B cell (primary cell): ENCODE results near the gene MFSD12. TPM values are rescaled to one million over a fixed set of nuclear protein-coding genes. Genes with fewer than 3 reads are reported as not detected.

Source experiments
- ATAC-seq: fragments of 200-7000 bp; cut with Tn5 transposase; one replicate; pipeline ENCODE4 v1.10.0; 2021; ENCODE audit warnings: low read depth, mild to moderate bottlenecking, moderate number of reproducible peaks, moderate library complexity
- CTCF ChIA-PET: fragments of 350-600 bp; sonication (Branson Sonifier 250); formaldehyde crosslinking; loops from one replicate; lab custom pipeline; 2021; ENCODE audit warnings: antibody characterized with exemption, inconsistent platforms; lab: Charles Lee
- POLR2A ChIA-PET: fragments of 350-600 bp; sonication (Branson Sonifier 250); formaldehyde crosslinking; loops from one replicate; lab custom pipeline; 2021; ENCODE audit warnings: antibody characterized with exemption; lab: Charles Lee
- DNase-seq: peaks from one replicate; pipeline ENCODE4 v3.0.0; 2013
- H2AFZ ChIP-seq: 2 replicates; pipeline ENCODE4 v1.6.1; 2012; ENCODE audit warnings: mild to moderate bottlenecking, low read depth, low read length; ENCODE audit not compliant: insufficient read depth, poor library complexity, severe bottlenecking
- H3K27ac ChIP-seq, 2 donors: 1 replicate in 1 of 2; 2 replicates in 1 of 2; pipeline ENCODE4 v1.5.1; 2012 to 2013; ENCODE audit warnings: low read length in 2 of 2, mild to moderate bottlenecking in 2 of 2, moderate library complexity in 1 of 2
- H3K27me3 ChIP-seq, 4 experiments: fragments of 200-600 bp in 1 of 4; sonication (generic) in 1 of 4; replicated peaks in 1 of 4; 1 replicate in 2 of 4; 2 replicates in 2 of 4; pipeline versions ENCODE4 v1.6.1 to v1.7.0; 2013 to 2016; ENCODE audit warnings: low read length in 3 of 4, mild to moderate bottlenecking in 2 of 4, mixed read lengths in 1 of 4, moderate library complexity in 1 of 4; ENCODE audit not compliant: insufficient read depth in 4 of 4, control insufficient read depth in 3 of 4; ENCODE audit errors: control extremely low read depth in 1 of 4
- H3K36me3 ChIP-seq, 2 experiments: replicated peaks in 1 of 2; 1 replicate in 1 of 2; 2 replicates in 1 of 2; pipeline versions ENCODE4 v1.6.1 to v1.7.1; 2013; ENCODE audit warnings: low read length in 1 of 2; ENCODE audit not compliant: insufficient read depth in 2 of 2, control insufficient read depth in 1 of 2; ENCODE audit errors: control extremely low read depth in 1 of 2, extremely low read depth in 1 of 2
- H3K4me1 ChIP-seq, 2 donors: fragments of 200-600 bp in 1 of 2; sonication (generic) in 1 of 2; 1 replicate in 1 of 2; 2 replicates in 1 of 2; pipeline versions ENCODE4 v1.5.1 to v1.6.1; 2013 to 2017; ENCODE audit warnings: low read length in 2 of 2; ENCODE audit not compliant: control insufficient read depth in 2 of 2, insufficient read depth in 2 of 2
- H3K4me2 ChIP-seq: replicated peaks from 2 replicates; pipeline ENCODE3; 2012; ENCODE audit warnings: mild to moderate bottlenecking, low read depth, low read length; ENCODE audit not compliant: poor library complexity, severe bottlenecking
- H3K4me3 ChIP-seq, 5 experiments: fragments of 200-600 bp in 1 of 5; sonication (generic) in 1 of 5; 1 replicate in 3 of 5; 2 replicates in 2 of 5; pipeline versions ENCODE4 v1.5.1 to v1.7.0; 2011 to 2016; ENCODE audit warnings: low read length in 4 of 5, mild to moderate bottlenecking in 4 of 5, low read depth in 2 of 5, control low read depth in 1 of 5, moderate library complexity in 1 of 5; ENCODE audit not compliant: insufficient read depth in 1 of 5; ENCODE audit errors: control extremely low read depth in 1 of 5, extremely low read depth in 1 of 5
- H3K79me2 ChIP-seq: fragments of 200-600 bp; sonication (generic); one replicate; pipeline ENCODE4 v1.6.0; 2016; ENCODE audit warnings: low read length; ENCODE audit not compliant: control insufficient read depth, insufficient read depth
- H3K9ac ChIP-seq: fragments of 200-600 bp; sonication (generic); 2 replicates; pipeline ENCODE4 v1.6.1; 2017; ENCODE audit warnings: mild to moderate bottlenecking, low read length, moderate library complexity
- H3K9me3 ChIP-seq, 3 donors: one replicate each; pipeline versions ENCODE4 v1.6.1 to v1.7.1; 2013; ENCODE audit warnings: low read length in 2 of 3; ENCODE audit not compliant: control insufficient read depth in 2 of 3, insufficient read depth in 1 of 3; ENCODE audit errors: control extremely low read depth in 1 of 3
- H4K20me1 ChIP-seq: 2 replicates; pipeline ENCODE4 v1.6.0; 2012; ENCODE audit warnings: mild to moderate bottlenecking, low read length; ENCODE audit not compliant: insufficient read depth, control insufficient read depth, poor library complexity, severe bottlenecking
- H3K27ac Mint-ChIP-seq: one replicate; pipeline ENCODE4 v1.8.0; 2021; ENCODE audit warnings: mixed read lengths
- H3K27me3 Mint-ChIP-seq: one replicate; pipeline ENCODE4 v1.8.0; 2021; ENCODE audit warnings: mixed read lengths
- H3K4me1 Mint-ChIP-seq: one replicate; pipeline ENCODE4 v1.8.0; 2021; ENCODE audit warnings: mixed read lengths
- H3K4me3 Mint-ChIP-seq: one replicate; pipeline ENCODE4 v1.8.0; 2021; ENCODE audit warnings: mixed read lengths
- H3K9me3 Mint-ChIP-seq: one replicate; pipeline ENCODE4 v1.8.0; 2022; ENCODE audit warnings: mixed read lengths; ENCODE audit not compliant: insufficient read depth
- EZH2 ChIP-seq: IDR thresholded peaks from 2 replicates; pipeline ENCODE4 v1.6.1; 2012; ENCODE audit warnings: borderline replicate concordance, low read depth, mild to moderate bottlenecking, moderate library complexity, low read length; ENCODE audit not compliant: insufficient read depth, poor library complexity, severe bottlenecking
- WGBS: methylation state at CpG from one replicate; pipeline ENCODE4 v1.1.5; 2013; ENCODE audit warnings: missing lambda C conversion rate; ENCODE audit not compliant: insufficient coverage; 5-methylcytosine and 5-hydroxymethylcytosine counted together
- intact Hi-C: fragments of 100-400 bp; cut with micrococcal nuclease; formaldehyde crosslinking; loops from one replicate; pipeline ENCODE4 v1.10.0; 2022
- polyA plus RNA-seq: library from polyadenylated mRNA; depleted of rRNA; stranded (reverse); fragments of >200 nt; gene quantifications from 2 replicates; pipeline ENCODE4 v1.2.3, GENCODE V29; 2012
- total RNA-seq, 2 donors: library from RNA; stranded (reverse); fragments of 120-200 nt in 1 of 2; gene quantifications; 1 replicate in 1 of 2; 2 replicates in 1 of 2; pipeline versions ENCODE4 v1.2.3 to v1.2.4, GENCODE V29; 2013 to 2022
- TF ChIP-seq, protein P1 (sequence below): fragments of 200-600 bp; IDR thresholded peaks from one replicate; pipeline ENCODE4 v1.8.0; 2022; ENCODE audit warnings: antibody characterized with exemption, mild to moderate bottlenecking

Gene MFSD12
- total and polyA plus RNA-seq, 2 donors (not counting 1 experiment from before 2014, with no cell fraction given): 100 to 154 TPM

DNA sequence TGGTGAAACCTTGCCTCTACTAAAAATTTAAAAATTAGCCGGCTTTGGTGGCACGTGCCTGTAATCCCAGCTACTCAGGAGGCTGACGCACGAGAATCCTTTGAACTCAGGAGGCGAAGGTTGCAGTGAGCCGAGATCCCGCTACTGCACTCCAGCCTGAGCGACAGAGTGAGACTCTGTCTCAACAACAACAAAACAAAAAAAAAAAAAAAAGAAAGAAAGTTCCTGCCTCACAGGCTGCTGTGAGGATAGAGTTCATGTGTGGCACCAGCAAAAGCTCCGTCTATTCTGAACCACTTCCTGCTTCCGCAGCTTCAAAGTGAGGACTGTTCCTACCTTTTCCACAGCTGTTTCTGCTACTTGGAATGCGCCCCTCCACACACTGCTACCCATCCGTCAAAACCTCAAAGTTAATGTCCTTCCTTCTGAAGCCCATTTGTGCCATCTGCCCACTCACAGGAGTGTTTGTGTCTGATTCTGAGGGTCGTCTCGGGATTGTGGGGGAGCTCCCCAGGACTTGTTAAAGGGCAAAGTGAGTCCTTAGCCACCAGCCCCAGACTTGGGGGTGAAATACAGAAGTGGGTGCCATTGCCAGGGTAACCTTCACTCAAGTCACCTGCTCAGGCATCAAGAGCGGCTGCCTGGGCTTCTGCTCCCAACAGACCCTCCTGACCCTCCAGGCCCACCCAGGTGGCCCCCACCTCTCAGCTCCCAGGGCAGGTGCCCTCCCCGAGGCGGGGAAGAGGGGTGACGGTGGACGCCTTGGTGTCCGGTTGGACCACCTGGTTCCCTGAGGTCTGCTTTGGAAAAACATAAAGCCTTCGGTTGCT is 2.9 kb downstream of the MFSD12 start:
- TF ChIP-seq EZH2: no peak
- TF ChIP-seq, protein P1, sequence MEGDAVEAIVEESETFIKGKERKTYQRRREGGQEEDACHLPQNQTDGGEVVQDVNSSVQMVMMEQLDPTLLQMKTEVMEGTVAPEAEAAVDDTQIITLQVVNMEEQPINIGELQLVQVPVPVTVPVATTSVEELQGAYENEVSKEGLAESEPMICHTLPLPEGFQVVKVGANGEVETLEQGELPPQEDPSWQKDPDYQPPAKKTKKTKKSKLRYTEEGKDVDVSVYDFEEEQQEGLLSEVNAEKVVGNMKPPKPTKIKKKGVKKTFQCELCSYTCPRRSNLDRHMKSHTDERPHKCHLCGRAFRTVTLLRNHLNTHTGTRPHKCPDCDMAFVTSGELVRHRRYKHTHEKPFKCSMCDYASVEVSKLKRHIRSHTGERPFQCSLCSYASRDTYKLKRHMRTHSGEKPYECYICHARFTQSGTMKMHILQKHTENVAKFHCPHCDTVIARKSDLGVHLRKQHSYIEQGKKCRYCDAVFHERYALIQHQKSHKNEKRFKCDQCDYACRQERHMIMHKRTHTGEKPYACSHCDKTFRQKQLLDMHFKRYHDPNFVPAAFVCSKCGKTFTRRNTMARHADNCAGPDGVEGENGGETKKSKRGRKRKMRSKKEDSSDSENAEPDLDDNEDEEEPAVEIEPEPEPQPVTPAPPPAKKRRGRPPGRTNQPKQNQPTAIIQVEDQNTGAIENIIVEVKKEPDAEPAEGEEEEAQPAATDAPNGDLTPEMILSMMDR: no peak
- Histone ChIP-seq H3K4me1 (peaks cover 42 to 58% of the 10 kb centered on the region in 2 donors), H3K9ac (peak overlapping the region; percentile 31), H3K9me3 (no peaks in the 10 kb centered on the region), H4K20me1 (peaks cover 28% of the 10 kb centered on the region), H3K4me2 (peak overlapping the region; percentile 93), H3K27me3 (no peaks in the 10 kb centered on the region), H3K36me3 (peaks cover 0 to 3% of the 10 kb centered on the region in 2 experiments), H3K79me2 (peaks cover 59% of the 10 kb centered on the region), H3K27ac (peak overlapping the region; percentile 12 to 87), H2AFZ (peak overlapping the region; percentile 21), H3K4me3 (peak overlapping the region in 2 of 5 experiments; percentile 15 to 18)
- POLR2A ChIA-PET: interaction anchor here (0.6 to 0.7 kb wide), 2 partner anchors 431 to 522 kb away, joined by 8 to 9 read pairs; partner anchors contain the start of gene EEF2
- Mint-ChIP-seq H3K27me3 (no peaks in the 10 kb centered on the region), H3K9me3 (no peaks in the 10 kb centered on the region), H3K4me3 (peak overlapping the region; percentile 99), H3K27ac (peak overlapping the region; percentile 96), H3K4me1 (peaks cover 51% of the 10 kb centered on the region)
- ATAC-seq (no peak), DNase-seq (peak; percentile 58)
- intact Hi-C loops: loop anchor here (5.0 kb wide), 3 partner anchors 37 to 208 kb away; partner anchors contain the start of genes APBA3, MRPL54 and TBXA2R
- CTCF ChIA-PET: interaction anchor here (0.7 to 1.8 kb wide), 6 partner anchors 10 to 55 kb away, joined by 3 to 11 read pairs (median 4); no protein-coding TSS in a partner anchor
- 48% methylated on average over 14 of the region's 21 CpGs for WGBS

DNA sequence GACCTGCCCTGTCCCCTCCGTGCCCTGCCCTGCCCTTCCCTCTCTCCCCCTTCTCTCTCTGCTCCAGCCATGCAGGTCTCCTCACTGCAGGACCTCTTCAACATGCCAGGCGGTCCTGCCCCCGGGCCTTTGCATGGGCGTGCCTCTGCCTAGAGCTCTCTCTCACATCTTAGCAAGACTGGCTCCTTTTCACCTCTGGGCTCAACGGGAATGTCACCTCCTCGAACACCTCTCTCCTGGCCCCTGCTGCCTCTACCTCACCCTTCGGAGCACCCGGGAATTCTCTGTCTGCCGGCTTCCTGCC is 5.6 kb downstream of the MFSD12 start:
- ATAC-seq (no peak), DNase-seq (no peak)
- H3K4me3 Mint-ChIP-seq: peak overlapping the region; percentile 41
- 90% methylated on average over 7 of the region's 9 CpGs for WGBS
- H3K9me3 Mint-ChIP-seq: no peaks in the 10 kb centered on the region
- Histone ChIP-seq H3K27me3 (no peaks in the 10 kb centered on the region), H4K20me1 (peaks cover 47% of the 10 kb centered on the region), H2AFZ (no peak overlapping the region), H3K36me3 (peaks cover 0 to 24% of the 10 kb centered on the region in 2 experiments), H3K4me2 (no peak overlapping the region), H3K9ac (no peak overlapping the region), H3K27ac (no peak overlapping the region), H3K4me3 (no peak overlapping the region), H3K9me3 (no peaks in the 10 kb centered on the region), H3K79me2 (peaks cover 56% of the 10 kb centered on the region), H3K4me1 (peaks cover 38 to 45% of the 10 kb centered on the region in 2 donors)
- POLR2A ChIA-PET: no interaction called here
- H3K4me1 Mint-ChIP-seq: peaks cover 43% of the 10 kb centered on the region
- no peaks in the 10 kb centered on the region for H3K27me3 Mint-ChIP-seq
- CTCF ChIA-PET: no interaction called here
- H3K27ac Mint-ChIP-seq: peak overlapping the region; percentile 81
- no peak for TF ChIP-seq EZH2
- TF ChIP-seq, protein P1: no peak
- intact Hi-C loops: loop anchor here (5.0 kb wide), 1 partner anchor 34 kb away; no protein-coding TSS in a partner anchor
